HG03139 (cell line): ENCODE results near the gene UTP18.
"Not testable (repeated sequence)": the region's sequence is repeated elsewhere in the genome, so short reads cannot be mapped to it uniquely, and the experiment has no call there.

ENCODE experiments used
- ATAC-seq: cut with Tn5 transposase; IDR thresholded peaks from one replicate; pipeline ENCODE4 v1.9.1; 2021; ENCODE audit not compliant: unreplicated experiment

Gene UTP18

GRCh38 chr17:51330861-51331503, 70.6 kb downstream of the UTP18 start:
- not testable (repeated sequence) for ATAC-seq

GRCh38 chr17:51335006-51335590, 74.8 kb downstream of the UTP18 start:
- no peak for ATAC-seq

- no peak for ATAC-seq
These were observed 75.8 kb downstream of the UTP18 start for GRCh38 chr17:51335883-51336822.

- ATAC-seq: no peak
These were observed 81.1 kb downstream of the UTP18 start for GRCh38 chr17:51341457-51341856.

GRCh38 chr17:51342257-51342656, 81.9 kb downstream of the UTP18 start:
- no peak for ATAC-seq

- no peak for ATAC-seq
These were observed 84.2 kb downstream of the UTP18 start for GRCh38 chr17:51344532-51344931.

- ATAC-seq: no peak
These were observed 86.1 kb downstream of the UTP18 start for GRCh38 chr17:51346218-51346982.
